Esophagus squamous epithelium (tissue), 4 donors: ENCODE results near the gene APCDD1.

Experiments used
- POLR2A ChIP-seq, 4 donors: fragments of 450-650 bp; IDR thresholded peaks; one replicate each; pipeline ENCODE4 v1.6.1; 2017; ENCODE audit warnings: antibody characterized with exemption in 4 of 4, mild to moderate bottlenecking in 4 of 4, moderate library complexity in 3 of 4
- TF ChIP-seq, protein P1 (sequence below), 6 experiments: fragments of 450-650 bp in 4 of 6; fragments of 200-600 bp in 2 of 6; sonication (generic) in 2 of 6; IDR thresholded peaks; one replicate each; pipeline ENCODE4 v1.5.1; 2016 to 2019; ENCODE audit warnings: antibody characterized with exemption in 6 of 6, mild to moderate bottlenecking in 4 of 6, moderate library complexity in 4 of 6

- no peak for TF ChIP-seq POLR2A (IDR thresholded peaks at IDR 0.05)
- TF ChIP-seq, protein P1, sequence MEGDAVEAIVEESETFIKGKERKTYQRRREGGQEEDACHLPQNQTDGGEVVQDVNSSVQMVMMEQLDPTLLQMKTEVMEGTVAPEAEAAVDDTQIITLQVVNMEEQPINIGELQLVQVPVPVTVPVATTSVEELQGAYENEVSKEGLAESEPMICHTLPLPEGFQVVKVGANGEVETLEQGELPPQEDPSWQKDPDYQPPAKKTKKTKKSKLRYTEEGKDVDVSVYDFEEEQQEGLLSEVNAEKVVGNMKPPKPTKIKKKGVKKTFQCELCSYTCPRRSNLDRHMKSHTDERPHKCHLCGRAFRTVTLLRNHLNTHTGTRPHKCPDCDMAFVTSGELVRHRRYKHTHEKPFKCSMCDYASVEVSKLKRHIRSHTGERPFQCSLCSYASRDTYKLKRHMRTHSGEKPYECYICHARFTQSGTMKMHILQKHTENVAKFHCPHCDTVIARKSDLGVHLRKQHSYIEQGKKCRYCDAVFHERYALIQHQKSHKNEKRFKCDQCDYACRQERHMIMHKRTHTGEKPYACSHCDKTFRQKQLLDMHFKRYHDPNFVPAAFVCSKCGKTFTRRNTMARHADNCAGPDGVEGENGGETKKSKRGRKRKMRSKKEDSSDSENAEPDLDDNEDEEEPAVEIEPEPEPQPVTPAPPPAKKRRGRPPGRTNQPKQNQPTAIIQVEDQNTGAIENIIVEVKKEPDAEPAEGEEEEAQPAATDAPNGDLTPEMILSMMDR (IDR thresholded peaks at IDR 0.05) = no peak
Measured at GRCh38 chr18:10458691-10459090, 4.3 kb downstream of the APCDD1 start.
